Measurements from ENCODE around the gene ACTR3. TPM values are rescaled to one million over a fixed set of nuclear protein-coding genes. Genes with fewer than 3 reads are reported as not detected.

Gene ACTR3
- total RNA-seq, 1 experiment from 2014 or later: 197 TPM

GRCh38 chr2:113892004-113892710 is 2.3 kb downstream of the ACTR3 start:
- Histone ChIP-seq H3K4me3 (ENCODE audit: low read length) (peak overlapping the region; percentile 75), H3K36me3 (ENCODE audit: low read depth, low read length) (peaks cover 2% of the 10 kb centered on the region; the same call in 1 of the 2 replicates), H3K4me1 (ENCODE audit: insufficient read depth, low read length) (peaks cover 67% of the 10 kb centered on the region), H3K27ac (ENCODE audit: low read length) (no peak overlapping the region), H4K20me1 (ENCODE audit: low read length) (peaks cover 41% of the 10 kb centered on the region), H3K9me2 (replicated peaks; ENCODE audit: low read length) (no peaks in the 10 kb centered on the region), H3K27me3 (ENCODE audit: low read length) (no peaks in the 10 kb centered on the region), H2AFZ (ENCODE audit: low read length) (no peak overlapping the region), H3F3A (ENCODE audit: low read length, unreplicated experiment) (peaks cover under 1% of the 10 kb centered on the region), H3K4me2 (ENCODE audit: low read length) (peak overlapping the region; percentile 76), H3K79me2 (ENCODE audit: low read length) (peaks cover 91% of the 10 kb centered on the region), H3K9me3 (ENCODE audit: low read length) (no peaks in the 10 kb centered on the region), H3K9ac (ENCODE audit: low read length) (peak overlapping the region; percentile 89)
- no peak for TF ChIP-seq EZH2phosphoT487 (IDR thresholded peaks at IDR 0.05; ENCODE audit: borderline replicate concordance, low read length)
- no peak for TF ChIP-seq CTCF (conservative IDR thresholded peaks at IDR 0.05; ENCODE audit: low read depth, low read length)
- TF ChIP-seq EZH2 (IDR thresholded peaks at IDR 0.05; ENCODE audit: low read length, unreplicated experiment): no peak
- BruUV-seq (replicated peaks): no TSS peak
- ChIA-PET POLR2A (ENCODE audit: unreplicated experiment) (no interaction called here), CTCF (no interaction called here)
- no peak for ATAC-seq
- no peak for DNase-seq
- intact Hi-C loops (cut with micrococcal nuclease): loop anchor here (5.0 kb wide), 2 partner anchors 70 to 735 kb away; no protein-coding TSS in a partner anchor

- no peaks in the 10 kb centered on the region for H3K9me3 ChIP-seq (ENCODE audit: low read length)
- H3K27me3 ChIP-seq (ENCODE audit: low read length): no peaks in the 10 kb centered on the region
- peak overlapping the region; percentile 57 for H3K4me3 ChIP-seq (ENCODE audit: low read length)
- peaks cover 6% of the 10 kb centered on the region; the same call in 1 of the 2 replicates for H3K36me3 ChIP-seq (ENCODE audit: low read depth, low read length)
- intact Hi-C loops (cut with micrococcal nuclease): loop anchor here (5.0 kb wide), 2 partner anchors 68 to 737 kb away; no protein-coding TSS in a partner anchor
- DNase-seq (peak; percentile 95), ATAC-seq (peak; percentile 50)
- H3K4me2 ChIP-seq (ENCODE audit: low read length): peak overlapping the region; percentile 81
- H4K20me1 ChIP-seq (ENCODE audit: low read length): peaks cover 60% of the 10 kb centered on the region
- TF ChIP-seq CTCF (conservative IDR thresholded peaks at IDR 0.05; ENCODE audit: low read depth, low read length): no peak
- TF ChIP-seq EZH2phosphoT487 (IDR thresholded peaks at IDR 0.05; ENCODE audit: borderline replicate concordance, low read length): no peak
- TF ChIP-seq EZH2 (IDR thresholded peaks at IDR 0.05; ENCODE audit: low read length, unreplicated experiment): no peak
- POLR2A ChIA-PET (ENCODE audit: unreplicated experiment): no interaction called here
- peak overlapping the region; percentile 58 for H3K27ac ChIP-seq (ENCODE audit: low read length)
- 0 out of 2 replicates have a peak overlapping the region, but pooled peaks have one; percentile 18 for H3K9ac ChIP-seq (ENCODE audit: low read length)
- CTCF ChIA-PET: interaction anchor here (0.9 kb wide), 1 partner anchor 89 kb away, joined by 3 read pairs; no protein-coding TSS in a partner anchor
- H2AFZ ChIP-seq (ENCODE audit: low read length): no peak overlapping the region
- H3F3A ChIP-seq (ENCODE audit: low read length, unreplicated experiment): no peaks in the 10 kb centered on the region
- H3K9me2 ChIP-seq (replicated peaks; ENCODE audit: low read length): no peaks in the 10 kb centered on the region
- no TSS peak for BruUV-seq (replicated peaks)
- H3K79me2 ChIP-seq (ENCODE audit: low read length): peaks cover 95% of the 10 kb centered on the region
- peaks cover 56% of the 10 kb centered on the region for H3K4me1 ChIP-seq (ENCODE audit: insufficient read depth, low read length)
Measured at GRCh38 chr2:113894156-113894743, 4.4 kb downstream of the ACTR3 start.

Data from PC-3 (cell line).